ENCODE results near the gene ARL2BP. TPM values are rescaled to one million over a fixed set of nuclear protein-coding genes. Genes with fewer than 3 reads are reported as not detected.

Gene ARL2BP
- total RNA-seq, 1 experiment from 2014 or later, result 94.4 TPM

DNA sequence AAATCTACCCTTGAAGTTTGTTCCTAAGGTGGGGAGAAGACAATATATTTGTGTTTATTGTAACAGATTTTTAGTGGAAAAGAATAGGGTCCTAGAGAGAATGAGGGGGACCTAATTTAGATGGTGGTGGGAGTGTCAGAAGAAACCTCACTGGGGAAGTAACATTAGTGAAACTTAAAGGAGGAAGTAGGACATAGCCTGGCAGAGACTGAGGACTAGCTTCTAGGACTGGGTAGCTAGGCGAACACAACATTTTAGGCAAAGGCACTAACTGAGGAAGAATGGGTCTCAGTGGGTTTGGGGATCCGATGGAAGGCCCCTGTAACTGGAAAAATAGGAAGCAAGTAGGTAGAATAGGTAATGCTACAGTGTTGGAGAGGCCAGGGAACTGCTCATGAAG is 4.2 kb upstream of the ARL2BP start:
- Mint-ChIP-seq H3K4me1 (ENCODE audit: insufficient read depth, unreplicated experiment) (peaks cover 10% of the 10 kb centered on the region), H3K36me3 (ENCODE audit: insufficient read depth, unreplicated experiment) (peaks cover 52% of the 10 kb centered on the region), H3K4me3 (ENCODE audit: unreplicated experiment) (no peak overlapping the region), H3K9me3 (ENCODE audit: unreplicated experiment) (no peaks in the 10 kb centered on the region), H3K27ac (ENCODE audit: low read depth, unreplicated experiment) (no peak overlapping the region), H3K27me3 (ENCODE audit: insufficient read depth, unreplicated experiment) (no peaks in the 10 kb centered on the region)
- no TSS peak for BruUV-seq (replicated peaks)
- no peak for DNase-seq (ENCODE audit: unreplicated experiment)
- TF ChIP-seq, protein P1, sequence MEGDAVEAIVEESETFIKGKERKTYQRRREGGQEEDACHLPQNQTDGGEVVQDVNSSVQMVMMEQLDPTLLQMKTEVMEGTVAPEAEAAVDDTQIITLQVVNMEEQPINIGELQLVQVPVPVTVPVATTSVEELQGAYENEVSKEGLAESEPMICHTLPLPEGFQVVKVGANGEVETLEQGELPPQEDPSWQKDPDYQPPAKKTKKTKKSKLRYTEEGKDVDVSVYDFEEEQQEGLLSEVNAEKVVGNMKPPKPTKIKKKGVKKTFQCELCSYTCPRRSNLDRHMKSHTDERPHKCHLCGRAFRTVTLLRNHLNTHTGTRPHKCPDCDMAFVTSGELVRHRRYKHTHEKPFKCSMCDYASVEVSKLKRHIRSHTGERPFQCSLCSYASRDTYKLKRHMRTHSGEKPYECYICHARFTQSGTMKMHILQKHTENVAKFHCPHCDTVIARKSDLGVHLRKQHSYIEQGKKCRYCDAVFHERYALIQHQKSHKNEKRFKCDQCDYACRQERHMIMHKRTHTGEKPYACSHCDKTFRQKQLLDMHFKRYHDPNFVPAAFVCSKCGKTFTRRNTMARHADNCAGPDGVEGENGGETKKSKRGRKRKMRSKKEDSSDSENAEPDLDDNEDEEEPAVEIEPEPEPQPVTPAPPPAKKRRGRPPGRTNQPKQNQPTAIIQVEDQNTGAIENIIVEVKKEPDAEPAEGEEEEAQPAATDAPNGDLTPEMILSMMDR (IDR thresholded peaks at IDR 0.05; ENCODE audit: unreplicated experiment), result no peak
- intact Hi-C loops (cut with micrococcal nuclease), result no loop called here
- ChIA-PET CTCF (interaction anchor here (1.5 kb wide), 1 partner anchor 178 kb away, joined by 5 read pairs; no protein-coding TSS in a partner anchor), POLR2A (interaction anchor here (0.5 to 2.6 kb wide), 5 partner anchors 27 to 98 kb away, joined by 3 to 12 read pairs (median 4); partner anchors contain the start of genes PSME3IP1 and RSPRY1)

- Mint-ChIP-seq H3K9me3 (ENCODE audit: unreplicated experiment) (no peaks in the 10 kb centered on the region), H3K4me3 (ENCODE audit: unreplicated experiment) (no peak overlapping the region), H3K36me3 (ENCODE audit: insufficient read depth, unreplicated experiment) (peaks cover 60% of the 10 kb centered on the region), H3K27ac (ENCODE audit: low read depth, unreplicated experiment) (no peak overlapping the region), H3K27me3 (ENCODE audit: insufficient read depth, unreplicated experiment) (no peaks in the 10 kb centered on the region), H3K4me1 (ENCODE audit: insufficient read depth, unreplicated experiment) (peaks cover 10% of the 10 kb centered on the region)
- intact Hi-C loops (cut with micrococcal nuclease), result no loop called here
- no TSS peak for BruUV-seq (replicated peaks)
- ChIA-PET CTCF (interaction anchor here (0.7 to 0.8 kb wide), 2 partner anchors 178 to 199 kb away, joined by 3 to 6 read pairs; no protein-coding TSS in a partner anchor), POLR2A (interaction anchor here (0.7 to 3.7 kb wide), 8 partner anchors 15 to 56 kb away, joined by 3 to 45 read pairs (median 5); partner anchors contain the start of genes PSME3IP1 and RSPRY1)
- no peak for DNase-seq (ENCODE audit: unreplicated experiment)
- TF ChIP-seq, protein P1 (IDR thresholded peaks at IDR 0.05; ENCODE audit: unreplicated experiment), result no peak
Measured at GRCh38 chr16:57242650-57243049, 2.4 kb upstream of the ARL2BP start.

DNA sequence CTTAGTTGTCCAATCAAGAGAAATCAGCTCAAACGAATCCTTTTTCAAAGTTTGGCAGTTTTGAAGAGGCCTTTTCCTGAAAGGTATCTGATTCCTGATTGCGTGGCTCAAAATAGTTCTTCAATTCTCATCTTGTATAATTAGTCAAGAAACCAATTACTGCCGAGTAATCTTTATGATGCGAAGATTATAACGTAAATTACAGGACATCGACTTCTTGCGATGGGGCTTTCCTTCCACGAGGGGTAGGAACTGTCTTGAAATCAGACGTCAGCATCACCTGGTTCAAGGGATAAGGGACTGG is 644 bp upstream of the ARL2BP start:
- H3K27me3 Mint-ChIP-seq (ENCODE audit: insufficient read depth, unreplicated experiment), result no peaks in the 10 kb centered on the region
- BruUV-seq (replicated peaks), result TSS peak; percentile 93
- H3K9me3 Mint-ChIP-seq (ENCODE audit: unreplicated experiment), result no peaks in the 10 kb centered on the region
- intact Hi-C loops (cut with micrococcal nuclease), result loop anchor here (1.0 to 2.0 kb wide), 3 partner anchors 32 to 58 kb away; partner anchors contain the start of genes PSME3IP1 and RSPRY1
- H3K36me3 Mint-ChIP-seq (ENCODE audit: insufficient read depth, unreplicated experiment), result peaks cover 61% of the 10 kb centered on the region
- ChIA-PET POLR2A (interaction anchor here (0.7 to 3.9 kb wide), 18 partner anchors 9 to 313 kb away, joined by 3 to 49 read pairs (median 7); partner anchors contain the start of genes PLLP, PSME3IP1 and RSPRY1), CTCF (interaction anchor here (0.6 kb wide), 1 partner anchor 11 kb away, joined by 3 read pairs; no protein-coding TSS in a partner anchor)
- peaks cover 10% of the 10 kb centered on the region for H3K4me1 Mint-ChIP-seq (ENCODE audit: insufficient read depth, unreplicated experiment)
- peak overlapping the region; percentile 82 for H3K4me3 Mint-ChIP-seq (ENCODE audit: unreplicated experiment)
- H3K27ac Mint-ChIP-seq (ENCODE audit: low read depth, unreplicated experiment), result peak overlapping the region; percentile 97
- TF ChIP-seq, protein P1 (IDR thresholded peaks at IDR 0.05; ENCODE audit: unreplicated experiment), result no peak
- no peak for DNase-seq (ENCODE audit: unreplicated experiment)

GRCh38 chr16:57245472-57246113 is 534 bp downstream of the ARL2BP start:
- Mint-ChIP-seq H3K27ac (ENCODE audit: low read depth, unreplicated experiment) (peak overlapping the region; percentile 97), H3K27me3 (ENCODE audit: insufficient read depth, unreplicated experiment) (no peaks in the 10 kb centered on the region), H3K4me1 (ENCODE audit: insufficient read depth, unreplicated experiment) (peaks cover 9% of the 10 kb centered on the region), H3K4me3 (ENCODE audit: unreplicated experiment) (peak overlapping the region; percentile 82), H3K9me3 (ENCODE audit: unreplicated experiment) (no peaks in the 10 kb centered on the region), H3K36me3 (ENCODE audit: insufficient read depth, unreplicated experiment) (peaks cover 64% of the 10 kb centered on the region)
- BruUV-seq (replicated peaks), result no TSS peak
- CTCF ChIA-PET, result interaction anchor here (0.5 to 1.7 kb wide), 8 partner anchors 10 to 217 kb away, joined by 3 to 4 read pairs (median 3); partner anchors contain the start of gene POLR2C
- POLR2A ChIA-PET, result interaction anchor here (0.6 to 3.9 kb wide), 26 partner anchors 8 to 314 kb away, joined by 3 to 49 read pairs (median 5); partner anchors contain the start of genes CIAPIN1, COQ9, POLR2C and PSME3IP1
- intact Hi-C loops (cut with micrococcal nuclease), result loop anchor here (2.0 to 5.0 kb wide), 4 partner anchors 31 to 172 kb away; partner anchors contain the start of genes CPNE2, PSME3IP1 and RSPRY1
- DNase-seq (ENCODE audit: unreplicated experiment), result no peak
- TF ChIP-seq, protein P1 (IDR thresholded peaks at IDR 0.05; ENCODE audit: unreplicated experiment), result no peak
